OCI-LY1 (cell line): ENCODE data around the gene PACRG.

Experiments used
- H2AFZ ChIP-seq: fragments of 200-600 bp; sonication (generic), shearing (Covaris generic); 2 replicates; pipeline ENCODE4 v1.6.0; 2014; ENCODE audit warnings: antibody characterized with exemption, mild to moderate bottlenecking, low read length
- H3F3A ChIP-seq: fragments of 200-600 bp; sonication (generic), shearing (Covaris generic); 2 replicates; pipeline ENCODE4 v1.6.0; 2014; ENCODE audit warnings: mild to moderate bottlenecking, antibody characterized with exemption, low read length, moderate library complexity; ENCODE audit not compliant: insufficient read depth
- H3K27ac ChIP-seq: fragments of 200-600 bp; sonication (generic); 2 replicates; pipeline ENCODE4 v1.5.1; 2014; ENCODE audit warnings: low read length, mixed run types, mild to moderate bottlenecking, low read depth; ENCODE audit not compliant: poor library complexity, severe bottlenecking
- H3K27me3 ChIP-seq: fragments of 200-600 bp; sonication (generic); 2 replicates; pipeline ENCODE4 v1.6.0; 2014; ENCODE audit warnings: antibody characterized with exemption, mild to moderate bottlenecking, low read length, moderate library complexity; ENCODE audit not compliant: insufficient read depth
- H3K36me3 ChIP-seq: fragments of 200-600 bp; sonication (generic); 2 replicates; pipeline ENCODE4 v1.6.1; 2014; ENCODE audit warnings: mild to moderate bottlenecking, antibody characterized with exemption, low read length, moderate library complexity, mixed read lengths; ENCODE audit not compliant: insufficient read depth
- H3K4me1 ChIP-seq: fragments of 200-600 bp; sonication (generic); 2 replicates; pipeline ENCODE4 v1.5.1; 2014; ENCODE audit warnings: mild to moderate bottlenecking, low read length, moderate library complexity; ENCODE audit not compliant: insufficient read depth, severe bottlenecking
- H3K4me2 ChIP-seq: fragments of 200-600 bp; sonication (generic), shearing (Covaris generic); 2 replicates; pipeline ENCODE4 v1.6.1; 2014; ENCODE audit warnings: low read length
- H3K4me3 ChIP-seq: fragments of 200-600 bp; sonication (generic); 2 replicates; pipeline ENCODE4 v1.5.1; 2014; ENCODE audit warnings: low read length, low read depth, mild to moderate bottlenecking, mixed read lengths; ENCODE audit not compliant: poor library complexity, severe bottlenecking
- H3K79me2 ChIP-seq: fragments of 200-600 bp; shearing (Covaris generic); 2 replicates; pipeline ENCODE4 v1.6.1; 2016; ENCODE audit warnings: mixed run types, low read length, mixed read lengths; ENCODE audit not compliant: insufficient read depth
- H3K9ac ChIP-seq: fragments of 200-600 bp; sonication (generic), shearing (Covaris generic); 2 replicates; pipeline ENCODE4 v1.6.1; 2014; ENCODE audit warnings: mild to moderate bottlenecking, low read length, mixed read lengths
- H3K9me2 ChIP-seq: fragments of 200-600 bp; sonication (generic), shearing (Covaris generic); 2 replicates; pipeline ENCODE4 v1.6.1; 2014; ENCODE audit warnings: low read depth, mild to moderate bottlenecking, low read length, mixed read lengths
- H3K9me3 ChIP-seq: fragments of 200-600 bp; shearing (Covaris generic); 2 replicates; pipeline ENCODE4 v1.6.1; 2014; ENCODE audit warnings: low read length, mixed read lengths
- H4K20me1 ChIP-seq: fragments of 200-600 bp; sonication (generic), shearing (Covaris generic); 2 replicates; pipeline ENCODE4 v1.6.0; 2016; ENCODE audit warnings: mild to moderate bottlenecking, low read length; ENCODE audit not compliant: insufficient read depth
- EZH2 ChIP-seq: fragments of 200-600 bp; sonication (generic), shearing (Covaris generic); IDR thresholded peaks from 2 replicates; pipeline ENCODE4 v1.8.0; 2017; ENCODE audit warnings: borderline replicate concordance, mixed run types, mild to moderate bottlenecking, antibody characterized with exemption, low read length, moderate library complexity, mixed read lengths
- TF ChIP-seq, protein P1 (sequence below): fragments of 200-600 bp; sonication (generic), shearing (Covaris generic); IDR thresholded peaks from 2 replicates; pipeline ENCODE4 v1.5.1; 2017; ENCODE audit warnings: mild to moderate bottlenecking, antibody characterized with exemption, low read length, moderate library complexity, mixed read lengths

Gene PACRG

DNA sequence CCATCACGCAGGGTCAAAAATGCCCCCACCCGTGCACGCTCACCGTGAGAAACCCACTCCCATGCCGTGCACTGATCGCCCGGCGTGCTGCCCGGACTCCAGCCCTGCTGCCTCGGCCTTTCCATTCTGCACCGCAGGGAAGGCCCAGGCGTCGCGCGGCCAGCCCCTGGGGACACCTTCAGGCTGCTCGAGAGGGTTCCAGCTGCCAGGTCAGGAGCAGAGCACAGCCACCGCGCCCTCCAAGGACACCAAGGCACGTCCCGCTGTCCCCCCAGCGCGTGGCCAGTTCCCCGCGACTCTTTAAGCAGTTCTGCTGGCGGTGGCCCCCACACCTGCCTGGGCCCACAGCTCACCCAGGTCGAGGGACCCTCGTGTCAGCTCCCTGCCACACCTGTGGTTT, 372.5 kb downstream of the PACRG start:
- H4K20me1 ChIP-seq: no peaks in the 10 kb centered on the region
- no peak overlapping the region for H2AFZ ChIP-seq

DNA sequence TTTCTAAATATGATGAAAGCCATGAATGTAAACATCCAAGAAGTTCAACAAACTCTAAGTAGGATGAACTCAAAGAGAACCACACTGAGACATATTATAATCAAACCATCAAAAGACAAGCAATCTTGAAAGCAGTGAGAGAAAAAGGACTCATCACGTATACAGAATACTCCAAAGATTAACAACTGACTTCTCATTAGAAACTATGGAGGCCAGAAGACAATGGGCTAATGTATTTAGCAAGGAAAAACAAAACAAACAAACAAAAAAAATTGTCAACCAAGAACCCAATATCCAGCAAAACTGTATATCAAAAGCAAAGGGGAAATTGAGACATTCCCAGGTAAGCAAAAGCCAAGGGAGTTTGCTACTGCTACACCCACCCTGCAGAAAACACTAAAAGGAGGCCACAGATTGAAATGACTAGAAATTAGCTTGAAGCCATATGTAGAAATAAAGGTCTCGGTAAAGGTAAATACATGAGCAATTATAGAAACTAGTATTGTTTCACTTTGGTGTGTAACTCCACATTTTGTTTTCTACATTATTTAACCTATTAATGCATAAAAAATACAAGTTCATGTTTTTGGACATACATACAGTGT, 385.7 kb downstream of the PACRG start:
- Histone ChIP-seq H3F3A (no peaks in the 10 kb centered on the region), H3K27ac (no peak overlapping the region), H2AFZ (no peak overlapping the region), H4K20me1 (no peaks in the 10 kb centered on the region), H3K9me3 (peaks cover 8% of the 10 kb centered on the region), H3K4me2 (no peak overlapping the region), H3K4me3 (no peak overlapping the region), H3K9me2 (no peaks in the 10 kb centered on the region), H3K36me3 (no peaks in the 10 kb centered on the region), H3K27me3 (no peaks in the 10 kb centered on the region; the same call in 1 of the 2 replicates), H3K4me1 (no peaks in the 10 kb centered on the region), H3K79me2 (no peaks in the 10 kb centered on the region), H3K9ac (no peak overlapping the region)
- TF ChIP-seq, protein P1, sequence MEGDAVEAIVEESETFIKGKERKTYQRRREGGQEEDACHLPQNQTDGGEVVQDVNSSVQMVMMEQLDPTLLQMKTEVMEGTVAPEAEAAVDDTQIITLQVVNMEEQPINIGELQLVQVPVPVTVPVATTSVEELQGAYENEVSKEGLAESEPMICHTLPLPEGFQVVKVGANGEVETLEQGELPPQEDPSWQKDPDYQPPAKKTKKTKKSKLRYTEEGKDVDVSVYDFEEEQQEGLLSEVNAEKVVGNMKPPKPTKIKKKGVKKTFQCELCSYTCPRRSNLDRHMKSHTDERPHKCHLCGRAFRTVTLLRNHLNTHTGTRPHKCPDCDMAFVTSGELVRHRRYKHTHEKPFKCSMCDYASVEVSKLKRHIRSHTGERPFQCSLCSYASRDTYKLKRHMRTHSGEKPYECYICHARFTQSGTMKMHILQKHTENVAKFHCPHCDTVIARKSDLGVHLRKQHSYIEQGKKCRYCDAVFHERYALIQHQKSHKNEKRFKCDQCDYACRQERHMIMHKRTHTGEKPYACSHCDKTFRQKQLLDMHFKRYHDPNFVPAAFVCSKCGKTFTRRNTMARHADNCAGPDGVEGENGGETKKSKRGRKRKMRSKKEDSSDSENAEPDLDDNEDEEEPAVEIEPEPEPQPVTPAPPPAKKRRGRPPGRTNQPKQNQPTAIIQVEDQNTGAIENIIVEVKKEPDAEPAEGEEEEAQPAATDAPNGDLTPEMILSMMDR: no peak
- no peak for TF ChIP-seq EZH2

More for the DNA sequence above, 372.5 kb downstream of the PACRG start:
- H3K9me2 ChIP-seq: no peaks in the 10 kb centered on the region
- H3K79me2 ChIP-seq: no peaks in the 10 kb centered on the region
- H3K27me3 ChIP-seq: peaks cover 5% of the 10 kb centered on the region; the same call in 1 of the 2 replicates
- no peaks in the 10 kb centered on the region for H3K9me3 ChIP-seq
- no peaks in the 10 kb centered on the region for H3K36me3 ChIP-seq
- no peak overlapping the region for H3K27ac ChIP-seq
- H3F3A ChIP-seq: no peaks in the 10 kb centered on the region
- no peak overlapping the region for H3K4me2 ChIP-seq
- no peaks in the 10 kb centered on the region for H3K4me1 ChIP-seq
- H3K4me3 ChIP-seq: no peak overlapping the region
- H3K9ac ChIP-seq: no peak overlapping the region
- TF ChIP-seq, protein P1: no peak
- TF ChIP-seq EZH2: no peak

DNA sequence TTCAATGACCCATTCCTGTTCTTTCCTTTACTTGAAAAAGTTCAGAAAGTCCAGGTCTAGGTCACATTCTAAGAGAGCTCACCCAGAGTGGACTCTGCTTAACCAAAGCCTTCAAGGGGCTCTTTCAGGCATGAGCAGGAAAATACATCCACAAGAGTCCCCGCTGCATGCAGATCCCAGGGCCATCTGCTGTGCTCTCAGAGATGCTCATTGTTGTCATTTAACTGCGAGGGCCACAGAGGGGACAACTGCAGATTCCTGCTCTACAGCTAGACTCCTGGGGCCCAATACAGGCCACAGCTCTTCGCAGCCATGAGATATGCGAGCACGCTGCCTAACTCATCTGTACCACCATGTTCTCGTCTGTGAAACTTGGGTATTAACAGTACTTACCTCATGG, 391.2 kb downstream of the PACRG start:
- Histone ChIP-seq H3K4me2 (no peak overlapping the region), H3K27ac (no peak overlapping the region), H3K4me3 (no peak overlapping the region), H3K9ac (no peak overlapping the region), H3K9me2 (no peaks in the 10 kb centered on the region), H2AFZ (no peak overlapping the region), H4K20me1 (no peaks in the 10 kb centered on the region), H3F3A (no peaks in the 10 kb centered on the region), H3K9me3 (no peaks in the 10 kb centered on the region), H3K27me3 (no peaks in the 10 kb centered on the region; the same call in 1 of the 2 replicates), H3K4me1 (no peaks in the 10 kb centered on the region), H3K79me2 (no peaks in the 10 kb centered on the region), H3K36me3 (no peaks in the 10 kb centered on the region)
- TF ChIP-seq, protein P1: no peak
- no peak for TF ChIP-seq EZH2
